Globus pallidus (tissue), 1 donor: ENCODE results near the gene TRAPPC6A.

Source experiments
- DNase-seq: peaks from one replicate; pipeline ENCODE4 v3.0.0-alpha.2; 2015; ENCODE audit warnings: low spot score

TRAPPC6A gene

GRCh38 chr19:45163156-45163555 is 14.9 kb downstream of the TRAPPC6A start:
- DNase-seq, result no peak

GRCh38 chr19:45162608-45163143 is 15.4 kb downstream of the TRAPPC6A start:
- no peak for DNase-seq

- DNase-seq, result no peak
These were observed 16.1 kb downstream of the TRAPPC6A start for GRCh38 chr19:45161738-45162607.

GRCh38 chr19:45160870-45161737 is 16.9 kb downstream of the TRAPPC6A start, which contains the start of gene NKPD1:
NKPD1 (minus strand) TSS chr19:45160982; CDS start chr19:45160150, 832 bp downstream.
- DNase-seq, result no peak

GRCh38 chr19:45159971-45160324 is 18.1 kb downstream of the TRAPPC6A start:
- DNase-seq, result no peak

GRCh38 chr19:45159210-45159970 is 18.6 kb downstream of the TRAPPC6A start:
- no peak for DNase-seq

- no peak for DNase-seq
These were observed 19.4 kb downstream of the TRAPPC6A start for GRCh38 chr19:45158503-45159209.

GRCh38 chr19:45156751-45157150 is 21.3 kb downstream of the TRAPPC6A start:
- no peak for DNase-seq

- no peak for DNase-seq
These were observed 21.9 kb downstream of the TRAPPC6A start for GRCh38 chr19:45156011-45156630.

GRCh38 chr19:45154064-45154827 is 23.8 kb downstream of the TRAPPC6A start:
- DNase-seq, result no peak

GRCh38 chr19:45153339-45154063 is 24.5 kb downstream of the TRAPPC6A start:
- peak; percentile 48 for DNase-seq

GRCh38 chr19:45152504-45153338 is 25.3 kb downstream of the TRAPPC6A start:
- peak; percentile 10 for DNase-seq

GRCh38 chr19:45151821-45152503 is 26.1 kb downstream of the TRAPPC6A start:
- DNase-seq, result no peak

GRCh38 chr19:45151320-45151719 is 26.7 kb downstream of the TRAPPC6A start:
- DNase-seq, result no peak

- DNase-seq, result no peak
These were observed 27.2 kb downstream of the TRAPPC6A start for GRCh38 chr19:45150751-45151281.

GRCh38 chr19:45150180-45150579 is 27.9 kb downstream of the TRAPPC6A start:
- no peak for DNase-seq

GRCh38 chr19:45149129-45149528 is 28.9 kb downstream of the TRAPPC6A start:
- DNase-seq, result no peak
